ENCODE results near the gene SHC3. TPM values are rescaled to one million over a fixed set of nuclear protein-coding genes. Genes with fewer than 3 reads are reported as not detected.

Gene SHC3
- total and polyA plus RNA-seq, 9 of the 15 experiments (the other 6 are each of a cell fraction or from before 2014, with no cell fraction given), result not detected

- TF ChIP-seq STAT6 (CRISPR knock-in tag; IDR thresholded peaks at IDR 0.05) (no peak), ETV5 (CRISPR knock-in tag; IDR thresholded peaks at IDR 0.05; ENCODE audit: low read depth) (no peak), ZBTB12 (CRISPR knock-in tag; IDR thresholded peaks at IDR 0.05) (no peak), POU5F1 (IDR thresholded peaks at IDR 0.05; ENCODE audit: borderline replicate concordance, low read depth, low read length, partially characterized antibody) (no peak)
Measured at GRCh38 chr9:89115426-89115825, 63.2 kb downstream of the SHC3 start (continued).

GRCh38 chr9:89114741-89115140, 63.9 kb downstream of the SHC3 start:
- Histone ChIP-seq H2AFZ (ENCODE audit: low read depth, low read length) (no peak overlapping the region), H3K4me2 (ENCODE audit: insufficient read depth, low read length) (no peak overlapping the region), H3K9ac (ENCODE audit: insufficient read depth in 1 of 2, low read depth in 2 of 2, low read length in 2 of 2) (no peak overlapping the region), H3K36me3 (ENCODE audit: control insufficient read depth, insufficient read depth, low read length) (no peaks in the 10 kb centered on the region), H3K4me3 (no peak overlapping the region), H3K27ac (ENCODE audit: extremely low read depth, low read depth, low read length) (no peak overlapping the region), H3K79me2 (ENCODE audit: control insufficient read depth, insufficient read depth, low read length) (no peaks in the 10 kb centered on the region), H3K4me1 (replicated peaks in 1 of 2; ENCODE audit: control insufficient read depth in 2 of 2, insufficient read depth in 2 of 2, low read length in 2 of 2) (no peaks in the 10 kb centered on the region), H4K20me1 (replicated peaks; ENCODE audit: control insufficient read depth, insufficient read depth, low read length) (no peaks in the 10 kb centered on the region), H3K9me1 (ENCODE audit: control insufficient read depth, insufficient read depth, low read length) (no peaks in the 10 kb centered on the region), H3K9me3 (replicated peaks; ENCODE audit: control insufficient read depth, insufficient read depth, low read depth, low read length) (no peaks in the 10 kb centered on the region), H3K27me3 (ENCODE audit: control insufficient read depth in 2 of 2, insufficient read depth in 2 of 2, low read length in 2 of 2) (no peaks in the 10 kb centered on the region)
- POLR2A ChIA-PET, result no interaction called here
- FAIRE-seq, result no peak
- 0% methylated on average over 4 of the region's 4 CpGs for WGBS (ENCODE audit: insufficient coverage, low coverage, missing lambda C conversion rate)
- BruUV-seq (replicated peaks), result no TSS peak
- TF ChIP-seq NCOA6 (IDR thresholded peaks at IDR 0.05) (no peak), WHSC1 (IDR thresholded peaks at IDR 0.05; ENCODE audit: low read length) (no peak), ZC3H11A (IDR thresholded peaks at IDR 0.05; ENCODE audit: low read depth, low read length) (no peak), ZC3H8 (IDR thresholded peaks at IDR 0.05) (no peak), JUND (IDR thresholded peaks at IDR 0.05; ENCODE audit: borderline replicate concordance, low read depth, low read length) (no peak), JUND (tag; IDR thresholded peaks at IDR 0.05; ENCODE audit: borderline replicate concordance, low read depth, low read length) (no peak), GABPB1 (CRISPR knock-in tag; IDR thresholded peaks at IDR 0.05) (no peak)
- CTCF ChIA-PET (ENCODE audit: low intra/inter-chr PET ratio), result no interaction called here
- no peak for ATAC-seq
- intact Hi-C loops (cut with micrococcal nuclease), result no loop called here
- in situ Hi-C loops (cut with MboI), result no loop called here
- DNase-seq (ENCODE audit: extremely low read depth in 1 of 4, low spot score in 3 of 4), result no peak
